GM12878 (cell line): ENCODE measurements around the gene P4HA2. TPM values are rescaled to one million over a fixed set of nuclear protein-coding genes. Genes with fewer than 3 reads are reported as not detected.

Source experiments
- ATAC-seq: fragments of 200-7000 bp; cut with Tn5 transposase; 3 replicates; pipeline ENCODE4 v1.9.1; 2020; ENCODE audit warnings: mild to moderate bottlenecking, moderate library complexity
- BruUV-seq: library from RNA; stranded (reverse); fragments of 400-500 nt; replicated peaks from 2 replicates; lab custom pipeline; 2021; lab: Mats Ljungman, UMichigan
- CTCF ChIA-PET: fragments of 300-600 bp; sonication (Branson Sonifier 250); formaldehyde crosslinking; extraction: SDS; loops from one replicate; lab custom pipeline; 2021; ENCODE audit warnings: inconsistent platforms; lab: Yijun Ruan, JAX
- POLR2A ChIA-PET: fragments of 350-600 bp; formaldehyde crosslinking; extraction: SDS; loops from one replicate; lab custom pipeline; 2021; ENCODE audit warnings: inconsistent platforms; lab: Charles Lee
- RAD21 ChIA-PET: fragments of 300-600 bp; sonication (Branson Sonifier 250); formaldehyde crosslinking; loops from one replicate; lab custom pipeline; 2023; ENCODE audit warnings: antibody characterized with exemption; ENCODE audit not compliant: unreplicated experiment; lab: Charles Lee
- SMC1A ChIA-PET: fragments of 300-600 bp; sonication (Branson Sonifier 250); formaldehyde crosslinking; loops from one replicate; lab custom pipeline; 2023; ENCODE audit not compliant: unreplicated experiment, uncharacterized antibody; lab: Charles Lee
- DNase-seq: peaks from one replicate; pipeline ENCODE4 v3.0.0-alpha.2; 2011; ENCODE audit warnings: low read depth, low spot score
- FAIRE-seq: peaks from 3 replicates; lab custom pipeline; 2011; peaks lifted over from hg19 to GRCh38; lab: Jason Lieb, UNC
- H2AFZ ChIP-seq: 2 replicates; pipeline ENCODE4 v1.6.0; 2011; ENCODE audit warnings: low read depth, low read length, control low read depth; ENCODE audit not compliant: control insufficient read depth
- H3K27ac ChIP-seq: 2 replicates; pipeline ENCODE4 v1.5.1; 2011; ENCODE audit warnings: control low read depth; ENCODE audit not compliant: control insufficient read depth, insufficient read depth
- H3K27me3 ChIP-seq, 2 experiments: replicated peaks in 1 of 2; 2 replicates each; pipeline versions ENCODE4 v1.6.0 to v1.6.1; 2011; ENCODE audit warnings: low read length in 1 of 2; ENCODE audit not compliant: control insufficient read depth in 2 of 2, insufficient read depth in 2 of 2
- H3K36me3 ChIP-seq, 2 experiments: 2 replicates each; pipeline ENCODE4 v1.5.1; 2011; ENCODE audit warnings: low read length in 1 of 2; ENCODE audit not compliant: control insufficient read depth in 2 of 2, insufficient read depth in 2 of 2
- H3K4me1 ChIP-seq: 2 replicates; pipeline ENCODE4 v1.6.1; 2011; ENCODE audit warnings: mild to moderate bottlenecking, low read length, moderate library complexity, mixed read lengths; ENCODE audit not compliant: control insufficient read depth, insufficient read depth
- H3K4me2 ChIP-seq: 2 replicates; pipeline ENCODE4 v1.6.0; 2011; ENCODE audit warnings: control low read depth; ENCODE audit not compliant: control insufficient read depth, insufficient read depth
- H3K4me3 ChIP-seq: fragments of 200-600 bp; sonication (generic); 2 replicates; pipeline ENCODE4 v1.5.1; 2016
- H3K79me2 ChIP-seq: 2 replicates; pipeline ENCODE4 v1.6.0; 2011; ENCODE audit warnings: low read length; ENCODE audit not compliant: control insufficient read depth, insufficient read depth
- H3K9ac ChIP-seq: 2 replicates; pipeline ENCODE4 v1.8.0; 2011; ENCODE audit warnings: low read length, control low read depth, mixed read lengths; ENCODE audit not compliant: control insufficient read depth, insufficient read depth
- H3K9me3 ChIP-seq: replicated peaks from 3 replicates; pipeline ENCODE4 v1.5.1; 2011; ENCODE audit warnings: mild to moderate bottlenecking, low read length; ENCODE audit not compliant: control insufficient read depth, insufficient read depth
- H4K20me1 ChIP-seq: 2 replicates; pipeline ENCODE4 v1.6.0; 2011; ENCODE audit not compliant: control insufficient read depth, insufficient read depth
- FOXK2 ChIP-seq: fragments of 450-650 bp; IDR thresholded peaks from 2 replicates; pipeline ENCODE4 v1.6.1; 2017; ENCODE audit warnings: mild to moderate bottlenecking, moderate library complexity
- GABPA ChIP-seq: IDR thresholded peaks from 2 replicates; pipeline ENCODE4 v1.6.1; 2014; ENCODE audit warnings: antibody characterized with exemption, low read depth, mild to moderate bottlenecking, inconsistent platforms
- IRF4 ChIP-seq: IDR thresholded peaks from 2 replicates; pipeline ENCODE4 v1.6.1; 2011; ENCODE audit warnings: low read depth, low read length
- KAT2A ChIP-seq: conservative IDR thresholded peaks from 2 replicates; pipeline ENCODE4 v1.6.1; 2011; ENCODE audit warnings: low read depth, low read length; ENCODE audit not compliant: control insufficient read depth
- MTA2 ChIP-seq: fragments of 450-650 bp; IDR thresholded peaks from 2 replicates; pipeline ENCODE4 v1.6.1; 2016; ENCODE audit warnings: low read depth, mild to moderate bottlenecking, moderate library complexity
- REST ChIP-seq: IDR thresholded peaks from 2 replicates; pipeline ENCODE4 v1.6.1; 2012; ENCODE audit warnings: mild to moderate bottlenecking, low read depth, low read length
- SREBF1 ChIP-seq: IDR thresholded peaks from 2 replicates; pipeline ENCODE4 v1.6.1; 2012; ENCODE audit warnings: mild to moderate bottlenecking, low read length
- ZNF687 ChIP-seq: fragments of 450-650 bp; IDR thresholded peaks from 2 replicates; pipeline ENCODE4 v1.6.1; 2017; ENCODE audit warnings: mild to moderate bottlenecking, moderate library complexity
- WGBS: methylation state at CpG from one replicate; pipeline ENCODE4 v1.1.6; 2016; ENCODE audit warnings: low lambda C conversion rate; ENCODE audit not compliant: insufficient replicate concordance, insufficient coverage; ENCODE audit errors: missing lambda C conversion rate; 5-methylcytosine and 5-hydroxymethylcytosine counted together
- in situ Hi-C: fragments of 300-500 bp; cut with MboI; formaldehyde crosslinking; loops from 9 replicates; pipeline ENCODE4 v1.14.3; 2018; ENCODE audit warnings: mixed read lengths
- intact Hi-C: fragments of 100-400 bp; cut with micrococcal nuclease; formaldehyde crosslinking; loops from one replicate; pipeline ENCODE4 v1.14.2; 2022; ENCODE audit not compliant: unreplicated experiment
- polyA plus RNA-seq, 11 experiments: library from polyadenylated mRNA; depleted of rRNA in 4 of 11; unstranded in 6 of 11; stranded (reverse) in 5 of 11; fragments of >200 nt; fragmentation: Nextera tagmentation in 4 of 11; fragmentation: Illumina TruSeq in 1 of 11; extraction: Ambion mirVana in 4 of 11; extraction: Trizol in 1 of 11; gene quantifications; 1 replicate in 1 of 11; 2 replicates in 10 of 11; pipeline versions ENCODE4 v1.2.1 to v1.2.3, GENCODE V29; 2011 to 2016; ENCODE audit warnings: inconsistent platforms in 2 of 11, missing spikeins in 2 of 11, low read depth in 1 of 11
- total RNA-seq, 4 experiments: library from RNA; depleted of rRNA in 3 of 4; stranded (reverse); fragments of >200 nt in 3 of 4; fragmentation: Illumina TruSeq in 1 of 4; extraction: Trizol in 1 of 4; gene quantifications; 2 replicates each; pipeline versions ENCODE4 v1.2.1 to v1.2.3, GENCODE V29; 2013 to 2021

P4HA2 gene
- total and polyA plus RNA-seq, 10 of the 15 experiments (the other 5 are each of a cell fraction or from before 2014, with no cell fraction given) = 4.7 to 10.9 (median 7.5) TPM

- Histone ChIP-seq H3K4me1 (peaks cover 7% of the 10 kb centered on the region; the same call in 1 of the 2 replicates), H3K4me3 (no peak overlapping the region), H3K4me2 (no peak overlapping the region), H3K9me3 (no peaks in the 10 kb centered on the region; the same call in 2 of the 3 replicates), H3K27ac (no peak overlapping the region), H3K79me2 (no peaks in the 10 kb centered on the region), H3K9ac (no peak overlapping the region), H4K20me1 (no peaks in the 10 kb centered on the region), H2AFZ (no peak overlapping the region), H3K36me3 (no peaks in the 10 kb centered on the region), H3K27me3 (peaks cover 0 to 5% of the 10 kb centered on the region in 2 experiments; a peak in 2 of 4 replicates)
- 94% methylated on average over 9 of the region's 9 CpGs for WGBS
- ChIA-PET CTCF (no interaction called here), POLR2A (no interaction called here), SMC1A (no interaction called here), RAD21 (no interaction called here)
- BruUV-seq = no TSS peak
- in situ Hi-C loops = loop anchor here (10.0 kb wide), 1 partner anchor 274 kb away; no protein-coding TSS in a partner anchor
- no peak for TF ChIP-seq SREBF1
- TF ChIP-seq REST = no peak
- TF ChIP-seq ZNF687 = no peak
- no peak for TF ChIP-seq FOXK2
- no peak for TF ChIP-seq IRF4
- TF ChIP-seq GABPA = no peak
- TF ChIP-seq MTA2 = no peak
- no peak for TF ChIP-seq KAT2A
- no peak for DNase-seq
- intact Hi-C loops = no loop called here
- no peak for FAIRE-seq
- no peak for ATAC-seq
Measured at GRCh38 chr5:132230871-132231270, 3.2 kb upstream of the P4HA2 start.
